H9 (cell line): ENCODE results near the gene ABHD1. TPM values are rescaled to one million over a fixed set of nuclear protein-coding genes. Genes with fewer than 3 reads are reported as not detected.

Experiments
- DNase-seq: peaks from one replicate; pipeline ENCODE4 v3.0.0-alpha.2; 2017
- H2AFZ ChIP-seq: one replicate; pipeline ENCODE4 v1.6.1; 2013; ENCODE audit warnings: mild to moderate bottlenecking, low read length, control low read depth, moderate library complexity
- H2AK5ac ChIP-seq: 2 replicates; pipeline ENCODE4 v1.6.1; 2013; ENCODE audit warnings: low read length, control low read depth, mixed read lengths; ENCODE audit not compliant: insufficient read length
- H2BK120ac ChIP-seq: one replicate; pipeline ENCODE4 v1.6.1; 2013; ENCODE audit warnings: low read depth, mild to moderate bottlenecking, low read length, control low read depth, inconsistent platforms; ENCODE audit not compliant: poor library complexity, severe bottlenecking
- H2BK12ac ChIP-seq: 2 replicates; pipeline ENCODE4 v1.6.1; 2013; ENCODE audit warnings: low read length, control low read depth, mixed read lengths, low read depth; ENCODE audit not compliant: insufficient read length
- H2BK15ac ChIP-seq: 2 replicates; pipeline ENCODE4 v1.6.1; 2013; ENCODE audit warnings: low read depth, low read length, control low read depth
- H2BK20ac ChIP-seq: one replicate; pipeline ENCODE4 v1.6.1; 2013; ENCODE audit warnings: low read depth, mild to moderate bottlenecking, low read length, control low read depth, inconsistent platforms; ENCODE audit not compliant: poor library complexity, severe bottlenecking
- H2BK5ac ChIP-seq: 2 replicates; pipeline ENCODE4 v1.6.1; 2013; ENCODE audit warnings: low read length, control low read depth, mixed read lengths; ENCODE audit not compliant: insufficient read length
- H3K14ac ChIP-seq: 2 replicates; pipeline ENCODE4 v1.6.1; 2013; ENCODE audit warnings: low read length, control low read depth; ENCODE audit not compliant: insufficient read depth
- H3K18ac ChIP-seq: 2 replicates; pipeline ENCODE4 v1.6.1; 2013; ENCODE audit warnings: low read depth, mild to moderate bottlenecking, mixed read lengths, low read length, control low read depth; ENCODE audit not compliant: insufficient read length
- H3K23ac ChIP-seq: 2 replicates; pipeline ENCODE4 v1.6.1; 2013; ENCODE audit warnings: low read length, control low read depth, mixed read lengths, low read depth; ENCODE audit not compliant: insufficient read length
- H3K23me2 ChIP-seq: 2 replicates; pipeline ENCODE4 v1.6.1; 2013; ENCODE audit warnings: low read depth, mild to moderate bottlenecking, mixed read lengths, low read length, control low read depth; ENCODE audit not compliant: insufficient read length, poor library complexity, severe bottlenecking
- H3K27ac ChIP-seq: 2 replicates; pipeline ENCODE4 v1.5.1; 2013; ENCODE audit warnings: low read length, control low read depth, mixed read lengths, low read depth; ENCODE audit not compliant: insufficient read length
- H3K27me3 ChIP-seq: 2 replicates; pipeline ENCODE4 v1.6.1; 2013; ENCODE audit warnings: low read length, control low read depth, inconsistent platforms; ENCODE audit not compliant: insufficient read depth
- H3K4ac ChIP-seq: 2 replicates; pipeline ENCODE4 v1.6.1; 2013; ENCODE audit warnings: low read depth, mild to moderate bottlenecking, control low read depth, inconsistent platforms, low read length, moderate library complexity
- H3K4me1 ChIP-seq: 2 replicates; pipeline ENCODE4 v1.6.1; 2013; ENCODE audit warnings: low read length, control low read depth, inconsistent platforms; ENCODE audit not compliant: insufficient read depth
- H3K4me2 ChIP-seq: 2 replicates; pipeline ENCODE4 v1.6.1; 2013; ENCODE audit warnings: low read length, control low read depth, mixed read lengths; ENCODE audit not compliant: insufficient read length, insufficient read depth
- H3K56ac ChIP-seq: 2 replicates; pipeline ENCODE4 v1.6.1; 2013; ENCODE audit warnings: low read depth, mild to moderate bottlenecking, mixed read lengths, low read length, control low read depth; ENCODE audit not compliant: insufficient read length
- H3K79me1 ChIP-seq: 2 replicates; pipeline ENCODE4 v1.6.1; 2013; ENCODE audit warnings: low read depth, mild to moderate bottlenecking, moderate library complexity, low read length, control low read depth, inconsistent platforms; ENCODE audit not compliant: insufficient read depth, poor library complexity, severe bottlenecking
- H3K79me2 ChIP-seq: 2 replicates; pipeline ENCODE4 v1.6.1; 2013; ENCODE audit warnings: low read length, control low read depth, inconsistent platforms; ENCODE audit not compliant: insufficient read depth
- H3K9ac ChIP-seq: 2 replicates; pipeline ENCODE4 v1.6.1; 2013; ENCODE audit warnings: low read length, control low read depth, mixed read lengths; ENCODE audit not compliant: insufficient read length; ENCODE audit errors: extremely low read depth
- H3K9me3 ChIP-seq: one replicate; pipeline ENCODE4 v1.6.1; 2013; ENCODE audit warnings: low read depth, low read length, inconsistent platforms; ENCODE audit not compliant: control insufficient read depth
- H3T11ph ChIP-seq: one replicate; pipeline ENCODE4 v1.6.1; 2013; ENCODE audit warnings: mild to moderate bottlenecking, low read length, control low read depth, inconsistent platforms
- H4K20me1 ChIP-seq: one replicate; pipeline ENCODE4 v1.6.1; 2013; ENCODE audit not compliant: control insufficient read depth, insufficient read length, insufficient read depth
- H4K5ac ChIP-seq: 2 replicates; pipeline ENCODE4 v1.6.1; 2013; ENCODE audit warnings: low read depth, mild to moderate bottlenecking, mixed read lengths, low read length, control low read depth; ENCODE audit not compliant: insufficient read length
- H4K8ac ChIP-seq: replicated peaks from 2 replicates; pipeline ENCODE4 v1.6.1; 2013; ENCODE audit warnings: low read length, control low read depth, mixed read lengths, low read depth; ENCODE audit not compliant: insufficient read length
- H4K91ac ChIP-seq: 2 replicates; pipeline ENCODE4 v1.6.1; 2013; ENCODE audit warnings: low read depth, mild to moderate bottlenecking, moderate library complexity, mixed read lengths, low read length, control low read depth; ENCODE audit not compliant: insufficient read length
- H3K27ac Mint-ChIP-seq, 3 experiments: 2 replicates in 2 of 3; 3 replicates in 1 of 3; pipeline ENCODE4 v1.8.0; 2020 to 2021; ENCODE audit warnings: mixed read lengths in 3 of 3, mild to moderate bottlenecking in 1 of 3, moderate library complexity in 1 of 3
- H3K27me3 Mint-ChIP-seq: 2 replicates; pipeline ENCODE4 v1.8.0; 2021; ENCODE audit warnings: low read depth, mild to moderate bottlenecking, moderate library complexity, mixed read lengths
- H3K36me3 Mint-ChIP-seq, 3 experiments: 2 replicates in 2 of 3; 3 replicates in 1 of 3; pipeline ENCODE4 v1.8.0; 2020 to 2021; ENCODE audit warnings: low read depth in 3 of 3, mixed read lengths in 3 of 3; ENCODE audit not compliant: insufficient read depth in 1 of 3
- H3K4me1 Mint-ChIP-seq, 2 experiments: 2 replicates each; pipeline ENCODE4 v1.8.0; 2020; ENCODE audit warnings: mixed read lengths in 2 of 2
- H3K4me3 Mint-ChIP-seq, 2 experiments: 2 replicates in 1 of 2; 3 replicates in 1 of 2; pipeline ENCODE4 v1.8.0; 2020 to 2021; ENCODE audit warnings: mild to moderate bottlenecking in 2 of 2, mixed read lengths in 2 of 2, moderate library complexity in 1 of 2
- H3K9me3 Mint-ChIP-seq, 2 experiments: 2 replicates in 1 of 2; 3 replicates in 1 of 2; pipeline ENCODE4 v1.8.0; 2020; ENCODE audit warnings: mild to moderate bottlenecking in 2 of 2, mixed read lengths in 2 of 2, moderate library complexity in 1 of 2
- WGBS: extraction: QIAGEN DNeasy Blood & Tissue Kit; methylation state at CpG from one replicate; pipeline ENCODE4 v1.1.7; 2013; ENCODE audit warnings: missing lambda C conversion rate, low lambda C conversion rate, mixed read lengths; ENCODE audit not compliant: insufficient read length; ENCODE audit errors: extremely low coverage; 5-methylcytosine and 5-hydroxymethylcytosine counted together
- total RNA-seq: library from RNA; stranded (reverse); gene quantifications from 2 replicates; pipeline ENCODE4 v1.2.1, GENCODE V29; 2021
- TF ChIP-seq, protein P1 (sequence below): fragments of 200-600 bp; sonication (generic); conservative IDR thresholded peaks from 3 replicates; pipeline ENCODE4 v1.8.0; 2021; ENCODE audit warnings: antibody characterized with exemption, mild to moderate bottlenecking

The ABHD1 gene
- total RNA-seq, 1 experiment from 2014 or later, result 0.31 TPM

DNA sequence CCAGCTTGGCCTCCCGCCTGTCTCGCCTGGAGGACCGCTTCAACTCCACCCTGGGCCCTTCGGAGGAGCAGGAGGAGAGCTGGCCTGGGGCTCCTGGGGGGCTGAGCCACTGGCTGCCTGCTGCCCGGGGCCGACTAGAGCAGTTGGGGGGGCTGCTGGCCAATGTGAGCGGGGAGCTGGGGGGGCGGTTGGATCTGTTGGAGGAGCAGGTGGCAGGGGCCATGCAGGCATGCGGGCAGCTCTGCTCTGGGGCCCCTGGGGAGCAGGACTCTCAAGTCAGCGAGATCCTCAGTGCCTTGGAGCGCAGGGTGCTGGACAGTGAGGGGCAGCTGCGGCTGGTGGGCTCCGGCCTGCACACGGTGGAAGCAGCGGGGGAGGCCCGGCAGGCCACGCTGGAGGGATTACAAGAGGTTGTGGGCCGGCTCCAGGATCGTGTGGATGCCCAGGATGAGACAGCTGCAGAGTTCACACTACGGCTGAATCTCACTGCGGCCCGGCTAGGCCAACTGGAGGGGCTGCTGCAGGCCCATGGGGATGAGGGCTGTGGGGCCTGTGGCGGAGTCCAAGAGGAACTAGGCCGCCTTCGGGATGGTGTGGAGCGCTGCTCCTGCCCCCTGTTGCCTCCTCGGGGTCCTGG lies 40.7 kb upstream of the ABHD1 start:
- Histone ChIP-seq H3T11ph (no peak overlapping the region), H3K79me1 (no peaks in the 10 kb centered on the region), H2AFZ (no peak overlapping the region), H3K9ac (no peak overlapping the region), H2BK20ac (no peak overlapping the region), H3K9me3 (no peaks in the 10 kb centered on the region), H3K14ac (no peak overlapping the region), H4K5ac (no peak overlapping the region), H2BK15ac (no peak overlapping the region), H3K4me2 (no peak overlapping the region), H4K20me1 (no peaks in the 10 kb centered on the region), H3K4ac (no peak overlapping the region), H3K56ac (no peak overlapping the region), H4K91ac (no peak overlapping the region), H3K27ac (no peak overlapping the region), H3K23me2 (peaks cover 13% of the 10 kb centered on the region), H3K23ac (no peak overlapping the region), H2BK120ac (no peak overlapping the region), H2BK5ac (no peak overlapping the region), H3K4me1 (no peaks in the 10 kb centered on the region), H4K8ac (no peak overlapping the region), H2AK5ac (no peak overlapping the region), H3K27me3 (no peaks in the 10 kb centered on the region), H3K18ac (no peak overlapping the region), H2BK12ac (no peak overlapping the region), H3K79me2 (no peaks in the 10 kb centered on the region)
- H3K9me3 Mint-ChIP-seq, result no peaks in the 10 kb centered on the region
- TF ChIP-seq, protein P1, sequence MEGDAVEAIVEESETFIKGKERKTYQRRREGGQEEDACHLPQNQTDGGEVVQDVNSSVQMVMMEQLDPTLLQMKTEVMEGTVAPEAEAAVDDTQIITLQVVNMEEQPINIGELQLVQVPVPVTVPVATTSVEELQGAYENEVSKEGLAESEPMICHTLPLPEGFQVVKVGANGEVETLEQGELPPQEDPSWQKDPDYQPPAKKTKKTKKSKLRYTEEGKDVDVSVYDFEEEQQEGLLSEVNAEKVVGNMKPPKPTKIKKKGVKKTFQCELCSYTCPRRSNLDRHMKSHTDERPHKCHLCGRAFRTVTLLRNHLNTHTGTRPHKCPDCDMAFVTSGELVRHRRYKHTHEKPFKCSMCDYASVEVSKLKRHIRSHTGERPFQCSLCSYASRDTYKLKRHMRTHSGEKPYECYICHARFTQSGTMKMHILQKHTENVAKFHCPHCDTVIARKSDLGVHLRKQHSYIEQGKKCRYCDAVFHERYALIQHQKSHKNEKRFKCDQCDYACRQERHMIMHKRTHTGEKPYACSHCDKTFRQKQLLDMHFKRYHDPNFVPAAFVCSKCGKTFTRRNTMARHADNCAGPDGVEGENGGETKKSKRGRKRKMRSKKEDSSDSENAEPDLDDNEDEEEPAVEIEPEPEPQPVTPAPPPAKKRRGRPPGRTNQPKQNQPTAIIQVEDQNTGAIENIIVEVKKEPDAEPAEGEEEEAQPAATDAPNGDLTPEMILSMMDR, result no peak
- peaks cover 25 to 47% of the 10 kb centered on the region in 2 experiments for H3K4me1 Mint-ChIP-seq
- no peak for DNase-seq
- H3K4me3 Mint-ChIP-seq, result no peak overlapping the region
- no CpG with 5 or more reads among the region's 27 CpGs for WGBS
- H3K36me3 Mint-ChIP-seq, result no peaks in the 10 kb centered on the region; a peak in 1 of 7 replicates
- no peak overlapping the region for H3K27ac Mint-ChIP-seq
- H3K27me3 Mint-ChIP-seq, result peaks cover 22% of the 10 kb centered on the region
